ENCODE results near the gene SP2. TPM values are rescaled to one million over a fixed set of nuclear protein-coding genes. Genes with fewer than 3 reads are reported as not detected.

The SP2 gene
- total RNA-seq, 1 experiment from 2014 or later, result 22.2 TPM

GRCh38 chr17:47884905-47885730 is 10.9 kb upstream of the SP2 start:
- no peak overlapping the region for H3K4me2 ChIP-seq (ENCODE audit: low read length)
- H3K4me3 ChIP-seq (replicated peaks in 1 of 2; ENCODE audit: low read depth in 1 of 2, low read length in 2 of 2), result no peak overlapping the region
- no peaks in the 10 kb centered on the region for H3K27me3 ChIP-seq (ENCODE audit: insufficient read depth, low read length)
- H3K9me3 ChIP-seq (ENCODE audit: control insufficient read depth in 1 of 2, insufficient read depth in 1 of 2, low read depth in 1 of 2, low read length in 2 of 2), result no peaks in the 10 kb centered on the region
- RAD21 ChIA-PET (ENCODE audit: low non-redundant PET in 1 of 2, low total read pairs in 2 of 2, uncharacterized antibody in 2 of 2, unreplicated experiment in 2 of 2), result interaction anchor here in 1 of 2 experiments (1.2 kb wide), 1 partner anchor 44 kb away, joined by 3 read pairs; the partner anchor contains the start of gene SCRN2
- no TSS peak for BruUV-seq (replicated peaks)
- intact Hi-C loops (cut with micrococcal nuclease), result no loop called here
- POLR2A ChIA-PET, result interaction anchor here (1.3 to 3.6 kb wide), 3 partner anchors 10 to 44 kb away, joined by 3 to 19 read pairs (median 4); partner anchors contain the start of genes SCRN2, SP2 and SP6
- DNase-seq (ENCODE audit: low read depth, low spot score) (no peak), ATAC-seq (no peak)
- H4K20me1 ChIP-seq (ENCODE audit: insufficient read depth), result no peaks in the 10 kb centered on the region
- TF ChIP-seq CBX3 (IDR thresholded peaks at IDR 0.05; ENCODE audit: low read depth) (no peak), SIN3A (IDR thresholded peaks at IDR 0.05; ENCODE audit: low read depth) (no peak), POLR2AphosphoS5 (IDR thresholded peaks at IDR 0.05; ENCODE audit: low read depth, low read length) (no peak), SRF (IDR thresholded peaks at IDR 0.05; ENCODE audit: low read depth) (no peak), ZNF274 (IDR thresholded peaks at IDR 0.05; ENCODE audit: low read depth, low read length) (no peak)
- no peak overlapping the region for H2AFZ ChIP-seq (ENCODE audit: low read depth, low read length, poor library complexity, severe bottlenecking)
- H3K9me2 ChIP-seq (ENCODE audit: insufficient read depth), result no peaks in the 10 kb centered on the region
- H3K79me2 ChIP-seq (ENCODE audit: insufficient read depth, low read length), result no peaks in the 10 kb centered on the region
- H3K4me1 ChIP-seq (ENCODE audit: control insufficient read depth in 1 of 2, insufficient read depth in 2 of 2, low read length in 2 of 2), result peaks cover 0 to 32% of the 10 kb centered on the region in 2 experiments; a peak in 2 of 4 replicates
- no peaks in the 10 kb centered on the region for H3K36me3 ChIP-seq (ENCODE audit: control insufficient read depth in 1 of 2, insufficient read depth in 2 of 2, low read length in 2 of 2)
- CTCF ChIA-PET, result interaction anchor here (0.9 to 3.5 kb wide), 4 partner anchors 35 to 44 kb away, joined by 3 to 26 read pairs (median 18); partner anchors contain the start of genes SCRN2 and SP6
- no peak overlapping the region for H3K27ac ChIP-seq (ENCODE audit: low read depth, low read length)
- no peak overlapping the region for H3K9ac ChIP-seq (ENCODE audit: low read length)

DNA sequence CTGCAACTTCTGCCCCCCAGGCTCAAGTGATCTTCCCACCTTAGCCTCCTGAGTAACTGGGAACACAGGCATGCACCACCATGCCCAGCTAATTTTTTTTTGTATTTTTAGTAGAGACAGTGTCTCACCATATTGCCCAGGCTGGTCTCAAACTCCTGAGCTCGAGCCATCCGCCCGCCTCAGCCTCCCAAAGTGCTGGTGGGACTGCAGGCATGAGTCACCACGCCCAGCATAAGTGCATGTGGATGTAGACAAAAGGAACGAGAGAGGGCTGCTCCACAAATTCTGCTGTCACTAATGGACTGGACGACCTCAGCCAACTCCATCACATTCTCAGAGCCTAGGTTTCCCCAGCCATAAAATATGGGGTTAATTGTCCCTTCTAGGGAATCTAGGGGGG is 7.7 kb upstream of the SP2 start:
- POLR2A ChIA-PET, result no interaction called here
- no peak for ATAC-seq
- intact Hi-C loops (cut with micrococcal nuclease), result no loop called here

More for the DNA sequence above, 7.7 kb upstream of the SP2 start:
- Histone ChIP-seq H3K4me2 (ENCODE audit: low read length) (no peak overlapping the region), H3K9me3 (ENCODE audit: control insufficient read depth in 1 of 2, insufficient read depth in 1 of 2, low read depth in 1 of 2, low read length in 2 of 2) (no peaks in the 10 kb centered on the region), H2AFZ (ENCODE audit: low read depth, low read length, poor library complexity, severe bottlenecking) (no peak overlapping the region), H3K4me1 (ENCODE audit: control insufficient read depth in 1 of 2, insufficient read depth in 2 of 2, low read length in 2 of 2) (peaks cover 0 to 20% of the 10 kb centered on the region in 2 experiments; a peak in 2 of 4 replicates), H3K27ac (ENCODE audit: low read depth, low read length) (no peak overlapping the region), H3K9ac (ENCODE audit: low read length) (no peak overlapping the region), H3K9me2 (ENCODE audit: insufficient read depth) (no peaks in the 10 kb centered on the region), H3K27me3 (ENCODE audit: insufficient read depth, low read length) (no peaks in the 10 kb centered on the region), H3K79me2 (ENCODE audit: insufficient read depth, low read length) (no peaks in the 10 kb centered on the region), H4K20me1 (ENCODE audit: insufficient read depth) (no peaks in the 10 kb centered on the region), H3K36me3 (ENCODE audit: control insufficient read depth in 1 of 2, insufficient read depth in 2 of 2, low read length in 2 of 2) (no peaks in the 10 kb centered on the region), H3K4me3 (replicated peaks in 1 of 2; ENCODE audit: low read depth in 1 of 2, low read length in 2 of 2) (no peak overlapping the region)
- ChIA-PET CTCF (interaction anchor here (8.7 kb wide), 1 partner anchor 42 kb away, joined by 393 read pairs; the partner anchor contains the start of genes SCRN2 and SP6), RAD21 (ENCODE audit: low non-redundant PET in 1 of 2, low total read pairs in 2 of 2, uncharacterized antibody in 2 of 2, unreplicated experiment in 2 of 2) (interaction anchor here in 1 of 2 experiments (0.8 kb wide), 1 partner anchor 47 kb away, joined by 3 read pairs; the partner anchor contains the start of gene SCRN2)
- TF ChIP-seq EZH2 (IDR thresholded peaks at IDR 0.05), result no peak
- no peak for TF ChIP-seq SP1 (IDR thresholded peaks at IDR 0.05; ENCODE audit: low read depth)
- no peak for TF ChIP-seq JUND (IDR thresholded peaks at IDR 0.05)
- no peak for TF ChIP-seq SIN3A (IDR thresholded peaks at IDR 0.05; ENCODE audit: low read depth)
- no peak for TF ChIP-seq POLR2AphosphoS5 (IDR thresholded peaks at IDR 0.05; ENCODE audit: low read depth, low read length)
- no peak for TF ChIP-seq ELF1 (IDR thresholded peaks at IDR 0.05; ENCODE audit: borderline replicate concordance, low read depth)
- TF ChIP-seq YY1 (IDR thresholded peaks at IDR 0.05; ENCODE audit: extremely low read depth, insufficient replicate concordance, low read depth, low read length), result no peak
- TF ChIP-seq CEBPB (IDR thresholded peaks at IDR 0.05; ENCODE audit: low read depth), result no peak
- TF ChIP-seq, protein P1, sequence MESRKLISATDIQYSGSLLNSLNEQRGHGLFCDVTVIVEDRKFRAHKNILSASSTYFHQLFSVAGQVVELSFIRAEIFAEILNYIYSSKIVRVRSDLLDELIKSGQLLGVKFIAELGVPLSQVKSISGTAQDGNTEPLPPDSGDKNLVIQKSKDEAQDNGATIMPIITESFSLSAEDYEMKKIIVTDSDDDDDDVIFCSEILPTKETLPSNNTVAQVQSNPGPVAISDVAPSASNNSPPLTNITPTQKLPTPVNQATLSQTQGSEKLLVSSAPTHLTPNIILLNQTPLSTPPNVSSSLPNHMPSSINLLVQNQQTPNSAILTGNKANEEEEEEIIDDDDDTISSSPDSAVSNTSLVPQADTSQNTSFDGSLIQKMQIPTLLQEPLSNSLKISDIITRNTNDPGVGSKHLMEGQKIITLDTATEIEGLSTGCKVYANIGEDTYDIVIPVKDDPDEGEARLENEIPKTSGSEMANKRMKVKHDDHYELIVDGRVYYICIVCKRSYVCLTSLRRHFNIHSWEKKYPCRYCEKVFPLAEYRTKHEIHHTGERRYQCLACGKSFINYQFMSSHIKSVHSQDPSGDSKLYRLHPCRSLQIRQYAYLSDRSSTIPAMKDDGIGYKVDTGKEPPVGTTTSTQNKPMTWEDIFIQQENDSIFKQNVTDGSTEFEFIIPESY (IDR thresholded peaks at IDR 0.05; ENCODE audit: extremely low read depth, insufficient replicate concordance, low read length), result no peak
- no peak for TF ChIP-seq EZH2phosphoT487 (IDR thresholded peaks at IDR 0.05; ENCODE audit: borderline replicate concordance)
- BruUV-seq (replicated peaks), result no TSS peak
- DNase-seq (ENCODE audit: low read depth, low spot score), result no peak
